HepG2 (cell line): Measurements from ENCODE around the gene RANBP3. TPM values are rescaled to one million over a fixed set of nuclear protein-coding genes. Genes with fewer than 3 reads are reported as not detected.

Experiments used
- ATAC-seq: fragments of 200-7000 bp; cut with Tn5 transposase; 3 replicates; pipeline ENCODE4 v1.9.1; 2020; ENCODE audit warnings: mild to moderate bottlenecking, moderate library complexity
- BruUV-seq: library from RNA; stranded (reverse); fragments of 400-500 nt; replicated peaks from 2 replicates; lab custom pipeline; 2021; lab: Mats Ljungman, UMichigan
- CTCF ChIA-PET: fragments of 300-600 bp; formaldehyde crosslinking; extraction: SDS; loops from one replicate; lab custom pipeline; 2021; ENCODE audit warnings: low total read pairs, inconsistent platforms, low intra/inter-chr PET ratio; lab: Yijun Ruan, JAX
- POLR2A ChIA-PET: fragments of 350-600 bp; sonication (Branson Sonifier 250); formaldehyde crosslinking; loops from one replicate; lab custom pipeline; 2020; ENCODE audit warnings: antibody characterized with exemption, inconsistent platforms; lab: Yijun Ruan, JAX
- DNase-seq: peaks from one replicate; pipeline ENCODE4 v3.0.0-alpha.2; 2015; ENCODE audit warnings: low spot score
- FAIRE-seq: peaks from 3 replicates; lab custom pipeline; 2011; peaks lifted over from hg19 to GRCh38; lab: Jason Lieb, UNC
- H2AFZ ChIP-seq: one replicate; pipeline ENCODE4 v1.6.1; 2011; ENCODE audit warnings: low read length, inconsistent platforms
- H3K27ac ChIP-seq: fragments of 300-600 bp; 3 replicates; pipeline ENCODE4 v1.8.0; 2011; ENCODE audit warnings: mixed run types, mild to moderate bottlenecking, mixed read lengths, low read length, inconsistent platforms; ENCODE audit not compliant: insufficient read depth; ENCODE audit errors: extremely low read length
- H3K27me3 ChIP-seq, 2 experiments: fragments of 200-600 bp in 1 of 2; 2 replicates in 1 of 2; 3 replicates in 1 of 2; pipeline versions ENCODE4 v1.6.0 to v1.8.0; 2011; ENCODE audit warnings: low read length in 2 of 2, mild to moderate bottlenecking in 2 of 2, moderate library complexity in 2 of 2, inconsistent platforms in 1 of 2; ENCODE audit not compliant: insufficient read depth in 2 of 2, control insufficient read depth in 1 of 2
- H3K36me3 ChIP-seq, 2 experiments: fragments of 200-600 bp in 1 of 2; replicated peaks in 1 of 2; 2 replicates in 1 of 2; 3 replicates in 1 of 2; pipeline versions ENCODE4 v1.5.1 to v1.8.0; 2011; ENCODE audit warnings: low read length in 2 of 2, inconsistent platforms in 1 of 2; ENCODE audit not compliant: insufficient read depth in 2 of 2, control insufficient read depth in 1 of 2
- H3K4me1 ChIP-seq: 2 replicates; pipeline ENCODE4 v1.5.1; 2012; ENCODE audit warnings: low read length, inconsistent platforms; ENCODE audit not compliant: insufficient read depth
- H3K4me2 ChIP-seq: 2 replicates; pipeline ENCODE4 v1.6.0; 2011; ENCODE audit warnings: low read depth, low read length, inconsistent platforms
- H3K4me3 ChIP-seq, 3 experiments: fragments of 200-600 bp in 1 of 3; sonication (generic), shearing (Covaris generic) in 1 of 3; replicated peaks in 1 of 3; 2 replicates each; pipeline ENCODE4 v1.5.1; 2011 to 2016; ENCODE audit warnings: low read length in 3 of 3, inconsistent platforms in 2 of 3, low read depth in 2 of 3, mild to moderate bottlenecking in 2 of 3, control low read depth in 1 of 3, mixed read lengths in 1 of 3; ENCODE audit not compliant: insufficient read depth in 1 of 3
- H3K79me2 ChIP-seq: one replicate; pipeline ENCODE4 v1.6.1; 2011; ENCODE audit warnings: low read length, inconsistent platforms; ENCODE audit not compliant: insufficient read depth
- H3K9ac ChIP-seq: 2 replicates; pipeline ENCODE4 v1.6.0; 2011; ENCODE audit warnings: mild to moderate bottlenecking, low read depth, low read length, inconsistent platforms; ENCODE audit not compliant: insufficient read depth
- H3K9me3 ChIP-seq: 2 replicates; pipeline ENCODE4 v1.5.1; 2012; ENCODE audit warnings: mild to moderate bottlenecking, low read length
- H4K20me1 ChIP-seq: 2 replicates; pipeline ENCODE4 v1.6.0; 2011; ENCODE audit warnings: inconsistent platforms, mild to moderate bottlenecking, low read length, moderate library complexity; ENCODE audit not compliant: insufficient read depth
- CBX5 ChIP-seq: sonication (generic); formaldehyde crosslinking; IDR thresholded peaks from 2 replicates; pipeline ENCODE4 v1.4.0; 2020; ENCODE audit warnings: missing genetic modification reagents, borderline replicate concordance
- ETV5 ChIP-seq: IDR thresholded peaks from 2 replicates; pipeline ENCODE4 v1.6.1; 2018; ENCODE audit warnings: missing biosample characterization, missing genetic modification reagents, inconsistent platforms, borderline replicate concordance
- ISX ChIP-seq: sonication (generic); formaldehyde crosslinking; conservative IDR thresholded peaks from 2 replicates; pipeline ENCODE4 v1.5.0; 2020; ENCODE audit warnings: missing genetic modification reagents
- NFATC3 ChIP-seq: sonication (generic); formaldehyde crosslinking; IDR thresholded peaks from 2 replicates; pipeline ENCODE4 v1.5.1; 2020; ENCODE audit warnings: mild to moderate bottlenecking, missing genetic modification reagents
- SRSF4 ChIP-seq: fragments of 200-400 bp; formaldehyde crosslinking; IDR thresholded peaks from one replicate; pipeline ENCODE4 v1.6.1; 2018; ENCODE audit warnings: mild to moderate bottlenecking, low read depth, low read length, moderate library complexity; ENCODE audit not compliant: poor library complexity, severe bottlenecking
- SSRP1 ChIP-seq: IDR thresholded peaks from 2 replicates; pipeline ENCODE4 v1.6.1; 2016; ENCODE audit warnings: control low read depth
- YY1 ChIP-seq: IDR thresholded peaks from 2 replicates; pipeline ENCODE4 v1.6.1; 2011; ENCODE audit warnings: low read length, low read depth, moderate library complexity, mild to moderate bottlenecking; ENCODE audit not compliant: insufficient read depth, insufficient replicate concordance
- ZFP91 ChIP-seq: sonication (generic); formaldehyde crosslinking; IDR thresholded peaks from 2 replicates; pipeline ENCODE4 v1.9.0; 2022; ENCODE audit warnings: missing genetic modification reagents, mild to moderate bottlenecking, borderline replicate concordance
- WGBS: methylation state at CpG from one replicate; pipeline ENCODE4 v1.1.6; 2017; ENCODE audit warnings: low lambda C conversion rate; 5-methylcytosine and 5-hydroxymethylcytosine counted together
- in situ Hi-C: cut with HindIII; loops from 2 replicates; pipeline ENCODE4 v1.10.0; 2017; ENCODE audit warnings: low pct_unique_long_range_greater_than_20kb; ENCODE audit not compliant: extremely low pct_ligation_motif_present
- intact Hi-C: fragments of 100-400 bp; cut with micrococcal nuclease; formaldehyde crosslinking; loops from one replicate; pipeline ENCODE4 v1.10.0; 2022; ENCODE audit not compliant: unreplicated experiment
- polyA plus RNA-seq, 8 experiments: library from polyadenylated mRNA; depleted of rRNA in 3 of 8; stranded (reverse) in 7 of 8; unstranded in 1 of 8; fragments of >200 nt; fragmentation: Illumina TruSeq in 4 of 8; extraction: Trizol in 4 of 8; gene quantifications; 2 replicates each; pipeline versions ENCODE4 v1.2.1 to v1.2.3, GENCODE V29; 2011 to 2016; ENCODE audit warnings: low read depth in 4 of 8, missing spikeins in 1 of 8, mixed read lengths in 1 of 8; ENCODE audit not compliant: insufficient read depth in 1 of 8
- total RNA-seq, 5 experiments: library from RNA; depleted of rRNA; stranded (reverse); fragments of >200 nt; fragmentation: Illumina TruSeq; extraction: Trizol; gene quantifications; 2 replicates each; pipeline ENCODE4 v1.2.3, GENCODE V29; 2016; ENCODE audit warnings: low read depth in 1 of 5

RANBP3 gene
- total and polyA plus RNA-seq, 2 of the 13 experiments (the other 11 are each of a cell fraction or from before 2014, with no cell fraction given) = 39.5 to 149 TPM

GRCh38 chr19:5927441-5927821 is 50.5 kb downstream of the RANBP3 start:
- H3K79me2 ChIP-seq = no peaks in the 10 kb centered on the region
- FAIRE-seq = no peak
- ChIA-PET CTCF (no interaction called here), POLR2A (no interaction called here)
- H3K4me3 ChIP-seq = no peak overlapping the region
- DNase-seq = no peak
- no peaks in the 10 kb centered on the region; a peak in 1 of 5 replicates for H3K27me3 ChIP-seq
- H3K4me1 ChIP-seq = no peaks in the 10 kb centered on the region
- no peak overlapping the region for H2AFZ ChIP-seq
- intact Hi-C loops = no loop called here
- H3K36me3 ChIP-seq = peaks cover 63 to 94% of the 10 kb centered on the region in 2 experiments
- in situ Hi-C loops = no loop called here
- H3K9me3 ChIP-seq = no peaks in the 10 kb centered on the region
- TF ChIP-seq CBX5 (CRISPR knock-in tag) (no peak), ISX (CRISPR knock-in tag) (no peak), ETV5 (no peak), SSRP1 (CRISPR knock-in tag) (no peak), YY1 (no peak), NFATC3 (no peak), SRSF4 (no peak), ZFP91 (CRISPR knock-in tag) (no peak)
- BruUV-seq = no TSS peak
- H4K20me1 ChIP-seq = no peaks in the 10 kb centered on the region
- no peak for ATAC-seq
- 95% methylated on average over 6 of the region's 8 CpGs for WGBS
- H3K27ac ChIP-seq = no peak overlapping the region
- H3K9ac ChIP-seq = no peak overlapping the region
- no peak overlapping the region for H3K4me2 ChIP-seq
